ENCODE data around the gene MGAT4B. TPM values are rescaled to one million over a fixed set of nuclear protein-coding genes. Genes with fewer than 3 reads are reported as not detected.

MGAT4B gene
- total RNA-seq, 1 donor from 2014 or later = 95.5 TPM

- Histone ChIP-seq H3K27me3 (no peaks in the 10 kb centered on the region), H3K4me1 (peaks cover 3% of the 10 kb centered on the region), H3K36me3 (peaks cover 0 to 81% of the 10 kb centered on the region in 2 donors), H3K27ac (no peak overlapping the region), H3K9me3 (no peaks in the 10 kb centered on the region), H3K4me3 (no peak overlapping the region)
- TF ChIP-seq POLR2AphosphoS5 (IDR thresholded peaks at IDR 0.05; ENCODE audit: insufficient read depth in 1 of 2, low read depth in 1 of 2) (no peak), POLR2A (IDR thresholded peaks at IDR 0.05) (no peak), CTCF (IDR thresholded peaks at IDR 0.05) (no peak)
- intact Hi-C loops (cut with DNase I) = no loop called here
- no peak for DNase-seq (ENCODE audit: extremely low spot score in 2 of 2)
Measured at GRCh38 chr5:179771311-179771895, 35.3 kb downstream of the MGAT4B start.

DNA sequence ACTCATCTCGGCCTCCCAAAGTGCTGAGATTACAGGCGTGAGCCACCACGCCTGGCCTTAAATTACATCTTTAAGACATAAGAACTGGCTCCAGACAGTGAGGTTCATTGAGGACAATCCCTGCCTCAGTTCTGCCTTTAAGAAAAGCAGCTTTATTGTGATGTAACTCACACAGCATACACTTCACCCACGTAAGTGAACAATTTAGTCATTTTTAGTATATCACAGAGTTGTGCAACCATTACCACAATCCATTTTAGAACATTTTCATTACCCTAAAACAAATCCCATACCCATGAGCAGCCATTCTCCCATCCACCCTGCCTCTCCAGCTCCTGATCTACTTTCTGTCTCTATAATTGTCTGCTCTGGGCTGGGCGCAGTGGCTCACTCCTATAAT, 36.9 kb downstream of the MGAT4B start:
- Histone ChIP-seq H3K27me3 (no peaks in the 10 kb centered on the region), H3K36me3 (peaks cover 0 to 83% of the 10 kb centered on the region in 2 donors), H3K27ac (no peak overlapping the region), H3K9me3 (no peaks in the 10 kb centered on the region), H3K4me3 (no peak overlapping the region), H3K4me1 (peaks cover 19% of the 10 kb centered on the region)
- intact Hi-C loops (cut with DNase I) = no loop called here
- TF ChIP-seq POLR2AphosphoS5 (IDR thresholded peaks at IDR 0.05; ENCODE audit: insufficient read depth in 1 of 2, low read depth in 1 of 2) (no peak), POLR2A (IDR thresholded peaks at IDR 0.05) (no peak), CTCF (IDR thresholded peaks at IDR 0.05) (no peak)
- DNase-seq (ENCODE audit: extremely low spot score in 2 of 2) = no peak

- no peaks in the 10 kb centered on the region for H3K27me3 ChIP-seq
- H3K36me3 ChIP-seq = peaks cover 0 to 77% of the 10 kb centered on the region in 2 donors
- no peak overlapping the region for H3K27ac ChIP-seq
- H3K4me1 ChIP-seq = peaks cover 23% of the 10 kb centered on the region
- no peak for DNase-seq (ENCODE audit: extremely low spot score in 2 of 2)
- H3K9me3 ChIP-seq = no peaks in the 10 kb centered on the region
- TF ChIP-seq POLR2A (IDR thresholded peaks at IDR 0.05) (no peak), POLR2AphosphoS5 (IDR thresholded peaks at IDR 0.05; ENCODE audit: insufficient read depth in 1 of 2, low read depth in 1 of 2) (no peak), CTCF (IDR thresholded peaks at IDR 0.05) (no peak)
- intact Hi-C loops (cut with DNase I) = no loop called here
- no peak overlapping the region for H3K4me3 ChIP-seq
Measured at GRCh38 chr5:179769271-179769670, 37.4 kb downstream of the MGAT4B start.

DNA sequence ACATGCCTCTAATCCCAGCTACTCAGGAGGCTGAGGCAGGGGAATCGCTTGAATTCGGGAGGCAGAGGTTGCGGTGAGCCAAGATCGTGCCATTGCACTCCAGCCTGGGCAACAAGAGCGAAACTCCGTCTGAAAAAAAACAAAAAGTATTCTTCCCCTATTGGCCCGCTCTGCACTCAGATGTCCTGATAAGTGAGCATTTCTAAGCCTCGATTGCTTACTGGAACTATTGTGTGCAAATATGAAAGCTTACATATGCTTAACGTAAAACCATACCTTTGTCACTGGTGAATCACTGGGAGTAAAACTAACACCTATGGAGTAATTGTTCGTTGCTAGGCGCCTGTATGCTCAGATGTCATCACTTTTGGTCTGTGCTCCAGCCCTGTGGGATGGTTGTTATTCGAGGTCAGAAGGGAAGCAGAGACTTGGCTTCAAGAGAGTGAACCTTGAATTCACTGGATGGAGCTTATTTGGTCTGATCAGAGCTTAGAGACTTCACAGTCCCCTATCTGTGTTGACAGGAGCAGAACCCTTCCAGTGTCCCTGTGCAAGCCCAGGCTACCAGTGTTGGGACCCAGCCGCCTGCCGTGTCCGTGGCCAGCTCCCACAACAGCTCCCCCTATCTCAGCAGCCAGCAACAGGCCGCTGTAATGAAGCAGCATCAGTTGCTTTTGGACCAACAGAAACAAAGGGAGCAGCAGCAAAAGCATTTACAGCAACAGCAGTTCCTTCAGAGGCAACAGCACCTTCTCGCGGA, 38.2 kb downstream of the MGAT4B start:
- Histone ChIP-seq H3K9me3 (no peaks in the 10 kb centered on the region), H3K27me3 (no peaks in the 10 kb centered on the region), H3K4me1 (peaks cover 31% of the 10 kb centered on the region), H3K27ac (no peak overlapping the region), H3K36me3 (peaks cover 0 to 70% of the 10 kb centered on the region in 2 donors), H3K4me3 (no peak overlapping the region)
- intact Hi-C loops (cut with DNase I) = no loop called here
- TF ChIP-seq POLR2AphosphoS5 (IDR thresholded peaks at IDR 0.05; ENCODE audit: insufficient read depth in 1 of 2, low read depth in 1 of 2) = no peak
- no peak for TF ChIP-seq CTCF (IDR thresholded peaks at IDR 0.05)
- TF ChIP-seq POLR2A (IDR thresholded peaks at IDR 0.05) = no peak
- no peak for DNase-seq (ENCODE audit: extremely low spot score in 2 of 2)
